Heart left ventricle (tissue), 16 donors: ENCODE results near the gene XYLT2. TPM values are rescaled to one million over a fixed set of nuclear protein-coding genes. Genes with fewer than 3 reads are reported as not detected.
"Not testable (repeated sequence)": the region's sequence is repeated elsewhere in the genome, so short reads cannot be mapped to it uniquely, and the experiment has no call there.

Experiments
- ATAC-seq, 4 donors: fragments of 200-7000 bp; cut with Tn5 transposase; one replicate each; pipeline ENCODE4 v1.9.1; 2020 to 2022; ENCODE audit warnings: moderate library complexity in 4 of 4, mild to moderate bottlenecking in 3 of 4, moderate number of reproducible peaks in 1 of 4
- DNase-seq, 5 donors: peaks; one replicate each; pipeline ENCODE4 v3.0.0-alpha.2; 2020
- H3K27ac ChIP-seq, 12 donors: fragments of 200-600 bp; sonication (generic) in 4 of 12; one replicate each; pipeline versions ENCODE4 v1.5.0 to v1.8.0; 2016 to 2022; ENCODE audit warnings: mild to moderate bottlenecking in 2 of 12
- H3K27me3 ChIP-seq, 9 donors: fragments of 200-600 bp; sonication (generic) in 2 of 9; one replicate each; pipeline versions ENCODE4 v1.5.1 to v1.8.0; 2016 to 2022; ENCODE audit warnings: mild to moderate bottlenecking in 3 of 9
- H3K36me3 ChIP-seq, 9 donors: fragments of 200-600 bp; sonication (generic) in 2 of 9; one replicate each; pipeline versions ENCODE4 v1.5.0 to v1.8.0; 2018 to 2022; ENCODE audit warnings: mild to moderate bottlenecking in 2 of 9
- H3K4me1 ChIP-seq, 12 donors: fragments of 200-600 bp; sonication (generic) in 4 of 12; one replicate each; pipeline versions ENCODE4 v1.5.0 to v1.8.0; 2016 to 2022; ENCODE audit warnings: mild to moderate bottlenecking in 3 of 12
- H3K4me3 ChIP-seq, 12 donors: fragments of 200-600 bp; sonication (generic) in 4 of 12; one replicate each; pipeline versions ENCODE4 v1.5.0 to v1.8.0; 2017 to 2022; ENCODE audit warnings: mild to moderate bottlenecking in 9 of 12, moderate library complexity in 4 of 12
- H3K9me3 ChIP-seq, 12 donors: fragments of 200-600 bp; sonication (generic) in 4 of 12; one replicate each; pipeline versions ENCODE4 v1.5.0 to v1.8.0; 2016 to 2022; ENCODE audit warnings: mild to moderate bottlenecking in 1 of 12
- POLR2A ChIP-seq, 2 donors: fragments of 450-650 bp; IDR thresholded peaks; one replicate each; pipeline ENCODE4 v1.6.1; 2017; ENCODE audit warnings: antibody characterized with exemption in 2 of 2, mild to moderate bottlenecking in 2 of 2, moderate library complexity in 2 of 2
- WGBS, 4 donors: extraction: QIAGEN DNeasy Blood & Tissue Kit in 2 of 4; methylation state at CpG; one replicate each; pipeline versions ENCODE4 v1.1.5 to v1.1.7; 2013 to 2018; 5-methylcytosine and 5-hydroxymethylcytosine counted together
- intact Hi-C, 10 donors: fragments of 100-400 bp; cut with DNase I; formaldehyde crosslinking; loops; one replicate each; pipeline versions ENCODE4 v1.11.1 to v1.14.2; 2022
- polyA plus RNA-seq, 2 donors: library from polyadenylated mRNA; stranded (reverse); fragments of 200-250 nt; gene quantifications; one replicate each; pipeline ENCODE4 v1.2.3, GENCODE V29; 2013
- total RNA-seq, 9 donors: library from RNA; depleted of rRNA in 2 of 9; stranded (reverse); fragments of >200 nt in 2 of 9; fragmentation: NEBNext Ultra II Directional in 3 of 9; extraction: Animal tissue kit (Norgen Biotek cat#: 25700) in 3 of 9; gene quantifications; one replicate each; pipeline versions ENCODE4 v1.1.0 to v1.2.4, GENCODE V29; 2016 to 2023
- TF ChIP-seq, protein P1 (sequence below), 12 donors: fragments of 200-600 bp; sonication (generic) in 4 of 12; IDR thresholded peaks; one replicate each; pipeline versions ENCODE4 v1.5.0 to v1.8.0; 2018 to 2022; ENCODE audit warnings: antibody characterized with exemption in 12 of 12, mild to moderate bottlenecking in 5 of 12
- donor health status: ischemic (EF 13 %, LVEDD 7.1; RV severe dilation, severe dysfunction).
- donor health status: healthy with polysubstance abuse.
- donor health status: DM: no; HTN: yes; CAD: no.
- donor health status: DM: no; HTN: no; CAD: no.
- donor health status: ischemic (EF 25% LVEDD 6.9; RV normal size, moderate dysfunction).
- donor health status: ischemic (EF 25% LVEDD 5.7; RV mildly dilated, moderate dysfunction).
- donor health status: healthy.
- donor health status: DM: yes; HTN: yes; CAD: no.
- donor health status: ischemic (EF 35%, LVEDD 5.7; RV mildly dilated, moderate dysfunction).
- donor health status: nonischemic (EF 11% LVEDD 7.7; RV severe dilation, severe dysfunction).
- donor health status: DM: yes; HTN: yes; CAD: no.
- donor health status: PGD.
- donor health status: ischemic (EF 29% LVEDD 5.4; RV normal size, mild dysfunction).
- donor health status: nonischemic (EF 23%, LVEDD 6.1; RV moderate dilation, normal function).

XYLT2 gene
- total and polyA plus RNA-seq, 11 donors = 9.5 to 19.2 (median 13.3) TPM

DNA sequence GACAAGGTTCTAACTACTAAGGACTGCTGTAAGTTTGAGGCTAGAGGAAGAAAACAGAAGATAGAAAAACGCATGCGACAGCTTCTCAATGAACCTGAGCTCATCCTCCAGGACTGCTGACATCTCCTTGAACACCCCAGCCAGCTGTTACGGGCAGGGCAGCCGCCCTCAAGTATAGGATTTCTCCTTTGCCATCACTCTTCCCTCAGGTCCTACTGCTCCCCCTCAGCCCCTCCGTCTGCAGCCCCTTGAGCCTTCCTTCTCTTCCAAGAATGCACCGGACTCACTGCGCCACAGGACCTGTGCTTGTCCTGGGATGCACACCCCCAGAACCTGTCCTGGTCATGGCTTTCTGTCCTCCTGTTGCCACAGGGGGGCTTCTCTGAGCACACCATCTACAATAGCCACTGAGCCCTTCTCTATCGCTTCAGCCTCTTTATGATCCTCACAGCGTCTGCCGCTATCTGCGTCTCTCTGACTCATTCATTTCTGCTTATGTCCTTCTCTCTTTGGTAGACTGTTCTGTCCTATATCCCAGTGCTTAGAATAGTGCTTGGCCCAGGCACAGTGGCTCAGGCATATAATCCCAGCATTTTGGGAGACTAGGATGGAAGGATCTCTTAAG, 15.7 kb upstream of the XYLT2 start:
- 80 to 84% (median 80%) methylated on average over 11 of the region's 11 CpGs for WGBS, 4 donors
- Histone ChIP-seq H3K27me3 (no peaks in the 10 kb centered on the region), H3K36me3 (no peaks in the 10 kb centered on the region), H3K9me3 (no peaks in the 10 kb centered on the region), H3K4me1 (peaks cover 0 to 4% (median 0%) of the 10 kb centered on the region in 12 donors), H3K4me3 (no peak overlapping the region), H3K27ac (no peak overlapping the region)
- TF ChIP-seq, protein P1, sequence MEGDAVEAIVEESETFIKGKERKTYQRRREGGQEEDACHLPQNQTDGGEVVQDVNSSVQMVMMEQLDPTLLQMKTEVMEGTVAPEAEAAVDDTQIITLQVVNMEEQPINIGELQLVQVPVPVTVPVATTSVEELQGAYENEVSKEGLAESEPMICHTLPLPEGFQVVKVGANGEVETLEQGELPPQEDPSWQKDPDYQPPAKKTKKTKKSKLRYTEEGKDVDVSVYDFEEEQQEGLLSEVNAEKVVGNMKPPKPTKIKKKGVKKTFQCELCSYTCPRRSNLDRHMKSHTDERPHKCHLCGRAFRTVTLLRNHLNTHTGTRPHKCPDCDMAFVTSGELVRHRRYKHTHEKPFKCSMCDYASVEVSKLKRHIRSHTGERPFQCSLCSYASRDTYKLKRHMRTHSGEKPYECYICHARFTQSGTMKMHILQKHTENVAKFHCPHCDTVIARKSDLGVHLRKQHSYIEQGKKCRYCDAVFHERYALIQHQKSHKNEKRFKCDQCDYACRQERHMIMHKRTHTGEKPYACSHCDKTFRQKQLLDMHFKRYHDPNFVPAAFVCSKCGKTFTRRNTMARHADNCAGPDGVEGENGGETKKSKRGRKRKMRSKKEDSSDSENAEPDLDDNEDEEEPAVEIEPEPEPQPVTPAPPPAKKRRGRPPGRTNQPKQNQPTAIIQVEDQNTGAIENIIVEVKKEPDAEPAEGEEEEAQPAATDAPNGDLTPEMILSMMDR (IDR thresholded peaks at IDR 0.05) = no peak
- TF ChIP-seq POLR2A (IDR thresholded peaks at IDR 0.05) = no peak
- DNase-seq = no peak
- intact Hi-C loops = no loop called here
- ATAC-seq = no peak

DNA sequence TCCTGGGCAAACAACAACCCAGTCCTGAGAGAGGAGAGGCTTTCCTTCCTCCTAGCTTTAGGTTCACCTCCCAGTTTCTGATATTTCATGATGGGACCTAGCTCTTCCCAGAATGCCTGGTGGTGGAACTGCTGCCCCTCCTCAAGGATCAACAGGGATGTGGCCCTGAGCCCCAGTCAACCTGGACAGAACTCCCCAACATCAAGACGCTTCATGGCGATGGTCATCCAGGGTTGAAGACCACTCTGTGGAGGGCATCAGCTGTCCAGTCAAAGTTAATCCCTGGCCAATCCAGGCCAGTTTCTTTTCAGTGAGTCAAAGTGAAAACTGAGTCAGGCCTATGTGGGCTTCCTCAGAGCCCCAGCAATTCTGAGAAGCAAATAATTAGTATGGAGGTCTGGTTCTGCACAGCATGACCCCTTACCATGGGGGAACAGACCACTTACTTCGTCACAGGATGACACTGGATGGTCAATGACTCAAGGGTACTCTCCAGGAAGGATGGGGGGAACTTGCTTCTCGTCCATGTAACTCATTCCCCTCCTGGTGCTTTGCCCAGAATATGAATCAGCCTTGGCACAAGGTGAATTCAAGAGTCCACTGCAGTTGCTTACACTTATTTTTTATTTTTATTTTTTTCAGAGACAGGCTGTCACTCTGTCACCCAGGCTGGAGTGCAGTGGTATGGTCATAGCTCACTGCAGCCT, 14.7 kb upstream of the XYLT2 start:
- no peaks in the 10 kb centered on the region for H3K27me3 ChIP-seq
- no peak overlapping the region for H3K27ac ChIP-seq
- no peaks in the 10 kb centered on the region for H3K9me3 ChIP-seq
- intact Hi-C loops = no loop called here
- TF ChIP-seq, protein P1 (IDR thresholded peaks at IDR 0.05) = no peak
- no peak for TF ChIP-seq POLR2A (IDR thresholded peaks at IDR 0.05)
- no peak for DNase-seq
- WGBS, 4 donors = 71 to 77% (median 77%) methylated on average over 4 of the region's 4 CpGs
- H3K4me1 ChIP-seq = peaks cover 0 to 4% (median 0%) of the 10 kb centered on the region in 12 donors
- peak in 1 of 4 donors; percentile 23 for ATAC-seq
- no peaks in the 10 kb centered on the region for H3K36me3 ChIP-seq
- H3K4me3 ChIP-seq = no peak overlapping the region

DNA sequence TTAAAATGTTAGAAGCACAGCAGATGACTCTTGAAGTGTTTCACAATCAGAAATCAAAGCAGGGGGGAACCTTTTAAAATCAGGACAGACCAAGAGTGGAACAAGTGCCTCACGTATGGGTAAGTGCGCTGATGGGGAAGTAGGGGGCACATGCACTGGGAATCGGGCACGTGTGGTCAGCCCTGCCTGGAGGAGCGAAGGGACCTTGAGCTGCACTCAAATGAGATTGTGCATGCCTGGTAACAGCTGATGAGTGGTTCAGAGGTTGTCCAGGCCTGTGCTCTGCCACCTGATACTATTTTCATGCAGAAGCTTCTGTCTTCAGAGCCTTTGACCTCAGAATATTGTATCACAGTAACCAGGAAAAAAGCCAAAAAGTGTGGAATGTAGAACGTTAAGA, 13.7 kb upstream of the XYLT2 start:
- H3K9me3 ChIP-seq = no peaks in the 10 kb centered on the region
- no peak overlapping the region for H3K27ac ChIP-seq
- H3K36me3 ChIP-seq = no peaks in the 10 kb centered on the region
- TF ChIP-seq, protein P1 (IDR thresholded peaks at IDR 0.05) = no peak
- no peak for TF ChIP-seq POLR2A (IDR thresholded peaks at IDR 0.05)
- DNase-seq (peak in 1 of 5 donors; percentile 56), ATAC-seq (peak; percentile 65 to 85 (median 78))
- H3K27me3 ChIP-seq = no peaks in the 10 kb centered on the region
- no peak overlapping the region for H3K4me3 ChIP-seq
- WGBS, 4 donors = 38 to 50% (median 48%) methylated on average over 6 of the region's 6 CpGs
- peaks cover 0 to 4% (median 0%) of the 10 kb centered on the region in 12 donors for H3K4me1 ChIP-seq
- intact Hi-C loops = no loop called here

DNA sequence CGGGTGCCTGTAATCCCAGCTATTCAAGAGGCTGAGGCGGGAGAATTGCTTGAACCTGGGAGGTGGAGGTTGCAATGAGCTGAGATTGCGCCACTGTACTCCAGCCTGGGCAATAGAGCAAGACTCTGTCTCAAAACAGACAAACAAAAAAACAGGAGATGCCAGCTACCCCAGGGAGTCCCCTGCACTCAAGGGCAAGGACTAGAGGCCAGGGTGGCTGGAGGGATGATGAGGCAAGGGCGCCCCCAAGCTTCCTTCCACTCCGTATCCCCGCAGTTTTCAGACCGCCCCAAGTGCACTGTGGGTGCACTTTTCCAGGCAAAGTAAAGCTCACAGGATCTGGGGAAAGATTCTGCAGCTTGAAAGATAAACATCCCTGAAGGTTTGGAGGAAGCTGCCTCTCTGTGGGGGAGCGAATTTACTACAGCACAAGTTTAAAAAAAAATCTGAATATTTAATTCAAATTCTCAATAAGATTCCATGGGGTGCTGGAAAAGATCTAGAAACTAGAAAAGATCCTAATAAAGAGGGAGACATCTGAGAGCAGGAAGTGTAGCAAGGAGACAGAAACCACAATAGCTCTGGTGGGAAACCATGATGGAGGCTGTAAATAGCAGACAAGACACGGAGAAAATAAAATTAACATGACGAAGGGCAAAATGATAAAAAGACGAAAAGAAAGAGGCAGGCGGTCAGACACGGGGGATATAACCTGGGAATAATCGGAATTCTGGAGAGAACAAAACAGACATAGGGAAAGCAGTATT, 12.5 kb upstream of the XYLT2 start:
- H3K4me1 ChIP-seq, ATAC-seq, H3K27ac ChIP-seq, H3K36me3 ChIP-seq, H3K4me3 ChIP-seq, DNase-seq, H3K9me3 ChIP-seq, H3K27me3 ChIP-seq, intact Hi-C loops: not testable (repeated sequence)
- 61 to 68% (median 66%) methylated on average over 14 of the region's 14 CpGs for WGBS, 4 donors
